NB4 (cell line): Measurements from ENCODE around the gene TBXAS1.

ENCODE experiments used
- CTCF ChIP-seq: IDR thresholded peaks from one replicate; pipeline ENCODE4 v1.5.1; 2012; ENCODE audit warnings: low read depth, low read length
- MAX ChIP-seq: IDR thresholded peaks from 2 replicates; pipeline ENCODE4 v1.6.1; 2011; ENCODE audit warnings: low read depth, low read length
- MYC ChIP-seq: IDR thresholded peaks from 2 replicates; pipeline ENCODE4 v1.6.1; 2011; ENCODE audit warnings: low read depth, low read length
- POLR2A ChIP-seq: IDR thresholded peaks from 2 replicates; pipeline ENCODE4 v1.6.1; 2011; ENCODE audit warnings: mild to moderate bottlenecking; ENCODE audit not compliant: insufficient read length; ENCODE audit errors: extremely low read depth

GRCh38 chr7:139857791-139858190 is 28.7 kb downstream of the TBXAS1 start:
- TF ChIP-seq MYC = no peak
- TF ChIP-seq CTCF = no peak
- no peak for TF ChIP-seq POLR2A
- no peak for TF ChIP-seq MAX
